HG03159 (cell line): ENCODE data around the gene NPAP1.
"Not testable (repeated sequence)": the region's sequence is repeated elsewhere in the genome, so short reads cannot be mapped to it uniquely, and the experiment has no call there.

ENCODE experiments used
- ATAC-seq: cut with Tn5 transposase; IDR thresholded peaks from one replicate; pipeline ENCODE4 v1.9.1; 2021; ENCODE audit warnings: mild to moderate bottlenecking, moderate library complexity; ENCODE audit not compliant: unreplicated experiment

NPAP1 gene, protein sequence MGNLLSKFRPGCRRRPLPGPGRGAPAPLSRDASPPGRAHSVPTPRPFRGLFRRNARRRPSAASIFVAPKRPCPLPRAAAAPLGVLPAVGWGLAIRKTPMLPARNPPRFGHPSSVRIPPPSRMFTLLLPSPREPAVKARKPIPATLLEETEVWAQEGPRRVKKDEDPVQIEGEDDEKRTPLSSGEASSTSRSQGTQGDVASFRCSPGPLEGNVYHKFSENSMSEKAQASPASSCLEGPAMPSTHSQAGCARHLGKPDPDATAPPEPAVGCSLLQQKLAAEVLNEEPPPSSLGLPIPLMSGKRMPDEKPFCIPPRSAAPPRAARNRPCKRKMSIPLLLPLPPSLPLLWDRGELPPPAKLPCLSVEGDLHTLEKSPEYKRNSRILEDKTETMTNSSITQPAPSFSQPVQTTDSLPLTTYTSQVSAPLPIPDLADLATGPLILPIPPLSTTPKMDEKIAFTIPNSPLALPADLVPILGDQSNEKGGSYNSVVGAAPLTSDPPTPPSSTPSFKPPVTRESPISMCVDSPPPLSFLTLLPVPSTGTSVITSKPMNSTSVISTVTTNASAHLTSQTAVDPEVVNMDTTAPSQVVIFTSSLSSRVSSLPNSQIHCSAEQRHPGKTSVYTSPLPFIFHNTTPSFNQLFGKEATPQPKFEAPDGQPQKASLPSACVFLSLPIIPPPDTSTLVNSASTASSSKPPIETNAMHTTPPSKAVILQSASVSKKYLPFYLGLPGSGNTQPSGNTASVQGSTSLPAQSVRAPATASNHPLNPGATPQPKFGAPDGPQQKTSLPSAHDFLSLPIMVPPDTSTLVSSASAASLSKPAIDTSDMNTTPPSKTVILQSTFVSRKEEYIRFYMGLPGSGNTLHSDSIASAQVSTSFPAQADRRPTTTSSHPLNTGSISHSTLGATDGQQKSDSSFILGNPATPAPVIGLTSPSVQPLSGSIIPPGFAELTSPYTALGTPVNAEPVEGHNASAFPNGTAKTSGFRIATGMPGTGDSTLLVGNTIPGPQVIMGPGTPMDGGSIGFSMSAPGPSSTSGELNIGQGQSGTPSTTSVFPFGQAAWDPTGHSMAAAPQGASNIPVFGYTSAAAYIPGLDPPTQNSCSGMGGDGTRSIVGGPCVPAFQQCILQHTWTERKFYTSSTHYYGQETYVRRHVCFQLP

DNA sequence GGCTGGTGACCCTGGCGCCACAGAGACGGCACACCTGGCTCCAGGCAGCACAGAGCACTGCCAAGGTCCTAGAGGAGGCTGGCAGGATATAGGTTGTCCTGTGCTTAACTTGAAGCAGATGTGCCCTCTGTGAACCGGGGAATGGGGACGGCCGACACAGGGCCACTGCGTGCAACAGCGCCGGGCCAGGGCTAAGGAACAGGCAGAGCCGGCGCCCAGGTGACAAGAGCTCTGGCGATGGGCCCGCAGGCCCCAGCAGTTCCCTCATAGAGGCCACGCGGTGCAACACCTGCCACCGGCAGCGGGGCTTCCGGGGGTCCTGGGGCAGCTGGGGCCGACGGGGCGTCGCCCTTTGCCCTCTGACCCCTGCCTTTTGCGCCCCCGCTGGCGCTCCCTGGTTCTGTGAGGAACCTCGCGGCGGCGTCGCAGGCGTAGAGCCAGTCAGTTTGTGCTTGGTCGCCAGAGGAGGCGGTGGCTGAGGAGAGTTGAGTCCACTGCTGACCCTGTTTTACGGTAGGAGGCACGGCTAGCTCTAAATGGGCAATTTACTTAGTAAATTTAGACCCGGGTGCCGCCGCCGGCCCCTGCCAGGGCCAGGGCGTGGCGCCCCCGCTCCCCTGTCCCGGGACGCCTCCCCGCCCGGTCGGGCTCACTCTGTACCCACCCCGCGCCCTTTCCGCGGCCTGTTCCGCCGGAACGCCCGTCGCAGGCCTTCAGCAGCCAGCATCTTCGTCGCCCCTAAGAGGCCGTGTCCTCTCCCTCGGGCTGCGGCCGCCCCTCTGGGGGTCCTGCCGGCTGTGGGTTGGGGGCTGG is at the start of gene NPAP1:
Gene NPAP1, plus strand, starts transcription at position 444 of the 813 bp plus-strand sequence. Its CDS starts 93 bp downstream, at position 537.
- no peak for ATAC-seq

DNA sequence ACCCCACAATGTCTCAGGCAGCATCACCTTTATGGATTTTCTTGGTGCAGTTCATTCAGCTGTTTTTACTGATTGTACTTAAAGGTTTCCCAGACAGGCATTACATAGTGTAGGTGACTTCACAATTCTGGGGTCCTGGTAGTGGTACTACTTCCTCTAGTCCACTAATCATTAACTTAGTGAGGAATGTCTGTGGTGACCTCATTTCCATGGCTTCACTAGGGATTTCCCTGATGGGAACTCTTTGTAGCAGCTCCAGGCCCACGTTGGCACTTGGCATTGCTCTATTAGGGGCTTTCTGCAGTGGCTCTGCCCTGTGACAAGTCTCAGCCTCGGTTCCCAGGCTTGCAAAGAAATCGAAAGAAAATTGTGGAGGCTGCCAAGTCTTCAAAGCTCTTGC is 48.1 kb upstream of the NPAP1 start:
- no peak for ATAC-seq

DNA sequence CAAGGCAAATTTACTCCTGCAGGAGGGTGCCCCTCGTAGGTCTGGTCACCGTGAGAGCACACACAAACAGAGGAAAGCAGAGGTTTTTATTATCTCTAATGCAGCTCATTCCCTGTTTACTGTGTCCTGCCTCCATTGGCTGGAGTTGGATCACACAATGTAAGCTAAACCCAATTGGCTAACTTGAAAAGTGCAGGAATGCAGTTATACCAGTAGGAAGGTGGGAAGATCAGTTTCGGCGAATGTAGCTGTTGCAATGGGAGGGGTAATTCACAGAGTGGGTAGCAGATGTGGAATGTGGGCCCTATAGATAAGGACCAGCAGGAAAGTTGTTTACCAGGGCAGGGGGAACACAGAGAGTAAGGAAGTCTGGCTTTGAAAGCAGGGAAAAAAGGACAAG is 42.5 kb upstream of the NPAP1 start:
- no peak for ATAC-seq

DNA sequence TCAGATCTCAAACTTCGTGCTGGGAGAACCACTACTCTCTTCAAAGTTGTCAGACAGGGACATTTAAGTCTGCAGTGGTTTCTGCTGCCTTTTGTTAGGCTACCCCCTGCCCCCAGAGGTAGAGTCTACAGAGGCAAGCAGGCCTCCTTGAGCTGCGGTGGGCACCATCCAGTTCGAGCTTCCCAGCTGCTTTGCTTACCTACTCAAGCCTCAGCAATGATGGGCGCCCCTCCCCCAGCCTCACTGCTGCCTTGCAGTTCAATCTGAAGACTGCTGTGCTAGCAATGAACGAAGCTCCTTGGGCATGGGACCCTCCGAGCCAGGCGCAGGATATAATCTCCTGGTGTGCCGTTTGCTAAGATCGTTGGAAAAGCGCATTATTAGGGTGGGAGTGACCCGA is 36.2 kb upstream of the NPAP1 start:
- ATAC-seq = not testable (repeated sequence)

DNA sequence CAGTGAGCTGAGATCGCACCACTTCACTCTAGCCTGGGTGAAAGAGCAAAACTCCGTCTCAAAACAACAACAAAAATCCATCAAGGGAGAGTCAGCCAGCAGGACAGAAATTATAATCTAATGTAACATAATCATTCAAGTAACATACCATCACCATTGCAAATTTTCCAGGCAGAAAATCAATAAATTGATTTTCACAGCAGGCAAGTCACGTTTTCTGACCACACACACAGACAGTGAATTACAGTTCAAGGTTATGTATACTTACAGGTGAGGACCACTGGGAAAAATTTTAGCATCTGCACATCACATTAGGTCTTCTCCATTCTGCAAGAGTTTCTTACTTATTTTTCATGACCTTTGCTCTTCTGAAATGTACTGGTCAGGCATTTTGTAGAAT is 29.9 kb upstream of the NPAP1 start:
- ATAC-seq = no peak

DNA sequence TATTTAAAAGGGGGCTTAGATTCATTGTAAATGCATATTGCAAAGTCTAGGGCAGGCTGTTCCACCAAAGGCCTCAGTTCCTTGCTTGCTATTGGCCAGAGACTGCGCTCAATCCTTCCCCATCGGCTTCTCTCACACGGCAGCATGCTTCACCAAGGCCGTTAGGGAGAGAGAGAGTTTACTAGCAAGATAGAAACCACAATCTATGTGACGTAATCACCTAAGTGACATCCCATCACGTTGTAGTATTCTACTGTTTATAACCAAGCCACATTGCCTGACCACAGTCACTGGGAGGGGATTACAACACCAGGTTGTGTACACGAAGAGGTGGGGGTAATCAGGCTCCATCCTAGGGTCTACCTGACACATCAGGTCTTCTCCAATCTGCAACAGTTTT is 16.0 kb upstream of the NPAP1 start:
- ATAC-seq = no peak

DNA sequence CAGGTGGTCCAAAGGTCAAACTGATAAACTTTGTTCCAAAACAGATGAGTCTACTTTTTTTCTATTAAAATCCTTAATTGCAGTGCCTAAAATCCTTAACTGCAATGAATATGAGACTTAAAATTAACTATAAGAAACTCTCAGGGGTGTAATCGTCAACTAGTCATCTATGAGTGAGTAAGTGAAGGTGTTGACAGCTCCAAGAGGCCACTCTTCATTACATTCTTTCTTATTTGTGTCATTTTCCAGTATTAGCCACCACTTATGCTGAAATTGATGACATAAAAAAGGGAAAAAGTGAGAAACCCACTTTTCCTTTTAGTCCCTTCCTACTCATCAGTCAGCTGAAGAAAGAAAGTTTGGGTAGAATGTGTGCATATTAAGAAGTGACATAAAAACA is 12.6 kb upstream of the NPAP1 start:
- no peak for ATAC-seq

DNA sequence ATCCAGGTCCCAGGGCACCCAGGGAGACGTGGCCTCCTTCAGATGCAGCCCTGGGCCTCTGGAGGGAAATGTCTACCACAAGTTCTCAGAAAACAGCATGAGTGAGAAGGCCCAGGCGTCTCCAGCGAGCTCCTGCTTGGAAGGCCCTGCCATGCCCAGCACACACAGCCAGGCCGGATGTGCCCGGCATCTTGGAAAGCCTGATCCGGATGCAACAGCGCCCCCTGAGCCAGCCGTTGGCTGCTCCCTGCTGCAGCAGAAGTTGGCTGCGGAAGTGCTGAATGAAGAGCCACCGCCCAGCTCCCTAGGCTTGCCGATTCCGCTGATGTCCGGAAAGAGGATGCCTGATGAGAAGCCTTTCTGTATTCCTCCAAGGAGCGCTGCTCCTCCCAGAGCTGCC is 856 bp downstream of the NPAP1 start:
- no peak for ATAC-seq

DNA sequence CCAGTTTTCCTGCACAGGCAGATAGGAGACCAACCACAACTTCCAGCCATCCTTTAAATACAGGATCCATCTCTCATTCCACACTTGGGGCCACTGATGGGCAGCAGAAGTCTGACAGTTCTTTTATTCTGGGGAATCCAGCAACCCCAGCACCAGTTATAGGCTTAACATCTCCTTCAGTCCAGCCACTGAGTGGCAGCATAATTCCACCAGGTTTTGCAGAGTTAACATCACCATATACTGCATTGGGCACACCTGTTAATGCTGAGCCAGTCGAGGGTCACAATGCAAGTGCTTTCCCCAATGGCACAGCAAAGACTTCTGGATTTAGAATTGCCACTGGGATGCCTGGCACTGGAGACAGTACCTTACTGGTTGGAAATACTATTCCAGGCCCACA is 2.9 kb downstream of the NPAP1 start:
- no peak for ATAC-seq

DNA sequence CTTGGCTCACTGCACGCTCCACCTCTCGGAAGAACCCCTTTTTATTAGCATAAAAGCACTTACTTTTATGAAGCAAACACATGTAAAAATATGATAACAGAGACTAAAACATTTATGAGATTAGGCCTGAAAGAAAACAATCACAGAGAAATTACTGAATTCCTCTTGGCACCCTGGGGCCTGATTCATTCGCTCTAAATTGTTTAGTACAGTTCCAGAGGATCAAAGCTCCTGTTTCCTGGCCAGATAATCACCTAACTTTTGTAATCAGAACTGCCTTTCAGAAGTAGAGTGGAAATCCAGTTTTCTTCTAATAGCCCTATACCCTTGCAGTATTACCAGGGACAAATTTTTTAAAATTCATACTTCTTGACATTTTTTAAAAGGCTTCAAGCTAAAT is 6.4 kb downstream of the NPAP1 start:
- ATAC-seq = no peak

DNA sequence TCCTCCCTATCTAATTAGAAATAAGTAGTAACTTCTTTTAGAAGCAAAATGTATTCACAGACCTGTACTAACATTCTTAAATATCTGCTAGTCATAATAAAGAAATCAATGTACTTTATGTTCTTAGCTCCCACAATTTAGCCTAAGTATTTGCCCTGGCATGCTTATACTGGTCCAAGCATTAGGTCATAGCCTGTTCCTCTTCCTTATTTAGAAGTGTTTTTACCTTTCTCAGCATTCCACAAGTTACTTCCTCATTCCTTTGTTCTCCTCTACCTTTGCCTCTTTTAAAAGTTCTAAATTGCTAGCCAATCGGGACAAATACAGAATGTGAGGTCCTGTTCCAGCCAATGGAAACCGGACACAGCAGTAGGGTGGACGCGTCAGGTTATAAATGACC is 7.3 kb downstream of the NPAP1 start:
- not testable (repeated sequence) for ATAC-seq

DNA sequence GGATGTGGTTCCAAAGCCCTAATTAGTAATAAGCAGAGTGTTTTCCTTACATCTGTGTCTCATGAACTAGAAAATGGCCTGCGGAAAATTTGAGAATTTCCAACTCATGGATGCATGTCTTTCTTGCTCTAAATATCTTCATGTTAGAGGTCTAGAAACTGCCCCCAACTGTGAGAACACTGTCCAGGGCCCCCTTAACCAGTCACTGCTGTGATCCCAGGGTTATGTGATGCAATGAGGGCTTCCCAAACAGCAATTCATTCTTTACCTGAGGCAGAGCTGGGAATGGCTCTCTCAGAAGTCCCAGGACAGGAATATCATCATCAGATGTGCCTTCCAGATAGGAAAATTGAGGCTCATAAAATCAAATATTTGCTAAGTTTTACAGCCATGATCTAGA is 8.2 kb downstream of the NPAP1 start:
- no peak for ATAC-seq

DNA sequence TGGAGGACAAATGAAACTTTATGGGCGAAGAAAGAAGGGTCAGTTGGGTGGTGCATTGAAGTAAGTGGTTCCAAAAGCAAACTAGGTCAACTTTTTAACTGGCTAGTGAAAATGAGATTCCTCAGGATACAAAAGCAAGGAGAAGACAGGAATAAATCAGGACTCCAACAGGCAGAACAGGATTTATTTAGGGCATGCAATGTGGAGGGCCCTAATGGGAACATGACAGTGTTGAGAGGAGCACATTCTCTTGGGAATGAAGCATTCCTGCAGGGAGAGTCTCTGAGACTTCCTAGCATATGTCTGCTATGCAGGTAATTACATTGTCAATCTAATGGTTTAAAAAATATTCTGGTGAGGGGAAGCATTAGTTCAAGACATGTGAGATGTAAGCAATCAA is 8.7 kb downstream of the NPAP1 start:
- ATAC-seq = no peak

DNA sequence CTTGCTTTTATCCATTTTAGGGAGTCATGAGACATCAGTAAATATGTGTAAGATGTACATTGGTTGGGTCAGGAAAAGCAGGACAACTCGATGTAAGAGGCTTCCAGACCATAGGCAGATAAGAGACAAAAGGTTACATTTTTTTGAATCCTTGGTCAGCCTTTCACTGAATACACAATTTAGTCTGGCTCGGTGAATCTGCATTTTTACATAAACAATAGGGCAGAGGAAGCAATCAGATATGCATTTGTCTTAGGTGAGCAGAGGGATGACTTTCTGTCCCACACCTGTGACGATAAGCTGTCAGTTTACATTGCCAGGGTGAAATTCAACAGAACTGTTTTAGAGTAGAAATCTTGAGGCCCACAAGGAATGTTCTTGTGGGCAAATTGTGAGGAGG is 20.6 kb downstream of the NPAP1 start:
- no peak for ATAC-seq

DNA sequence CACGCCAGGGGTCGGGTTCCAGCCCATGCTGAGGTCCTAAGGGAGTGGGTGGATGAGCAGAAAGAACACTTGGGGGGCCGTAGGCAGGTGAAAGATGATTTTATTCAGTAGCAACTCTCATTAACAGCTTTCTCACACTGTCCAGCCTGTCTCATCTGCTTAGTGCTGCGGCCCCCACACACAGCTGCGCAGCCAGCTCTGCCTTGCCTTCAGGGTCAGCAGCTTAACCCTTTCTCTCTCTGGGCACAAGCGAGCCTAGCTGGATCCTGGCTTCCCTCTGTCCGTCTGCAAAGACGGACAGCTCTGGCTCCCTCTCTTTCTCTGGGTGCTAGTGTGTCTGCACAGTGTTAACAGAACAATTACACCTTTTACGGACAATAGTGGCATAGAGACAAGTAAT is 21.3 kb downstream of the NPAP1 start:
- ATAC-seq = no peak

DNA sequence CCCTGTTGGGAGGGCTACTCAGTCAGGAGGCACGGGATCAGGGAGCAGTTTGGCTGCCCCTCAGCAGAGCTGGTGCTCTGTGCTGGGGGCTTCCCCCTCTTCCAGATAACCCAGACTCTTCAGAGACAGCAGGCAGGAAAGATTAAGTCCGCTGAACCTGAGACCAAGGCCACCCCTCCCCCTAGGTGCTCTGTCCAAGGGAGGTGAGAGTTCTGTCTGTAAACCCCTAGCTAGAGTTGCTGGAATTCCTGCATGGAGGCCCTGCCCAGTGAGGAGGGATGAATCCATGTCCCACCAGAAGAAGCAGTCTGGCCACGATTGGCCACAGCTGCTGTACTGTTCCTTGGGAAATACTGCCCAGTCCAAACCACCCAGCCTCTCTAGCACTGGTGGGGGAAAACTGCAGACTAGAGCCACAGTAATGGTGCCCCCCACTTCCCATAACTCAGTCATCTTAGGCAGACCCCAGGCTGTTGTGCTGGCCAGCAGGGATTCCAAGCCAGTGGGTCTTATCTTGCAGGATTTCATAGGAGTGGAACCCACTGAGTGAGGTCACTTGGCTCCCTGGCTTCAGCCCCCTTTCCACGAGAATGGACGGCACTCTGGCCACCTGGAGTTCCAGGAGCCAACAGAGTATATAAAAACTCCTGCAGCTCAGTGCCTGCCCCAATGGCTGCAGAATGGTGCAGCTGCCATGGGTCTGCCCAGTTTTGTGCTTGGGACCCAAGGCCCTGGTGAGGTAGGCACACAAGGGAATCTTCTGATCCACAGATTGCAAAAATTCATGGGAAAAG is 42.9 kb downstream of the NPAP1 start:
- no peak for ATAC-seq

DNA sequence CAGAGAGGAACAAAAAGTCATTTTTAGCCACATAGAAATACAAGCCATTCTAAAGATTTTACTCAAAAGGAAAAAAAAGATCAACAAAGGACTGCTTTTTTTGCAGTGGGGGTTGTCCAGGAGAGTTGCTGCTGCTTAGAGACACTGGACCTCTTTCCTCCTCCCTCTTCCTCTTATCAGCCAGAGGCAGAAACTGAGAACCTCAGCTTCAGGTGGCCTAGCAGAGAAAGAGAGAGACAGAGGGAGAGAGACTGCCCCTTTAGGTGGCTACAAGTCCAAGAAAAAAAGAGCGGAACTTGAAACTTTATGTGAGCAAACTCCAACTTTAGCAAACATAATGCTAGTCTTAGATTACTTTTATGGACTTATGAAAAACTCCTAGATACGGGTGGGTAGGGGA is 54.2 kb downstream of the NPAP1 start:
- no peak for ATAC-seq
